GM12891 (cell line): ENCODE measurements around the gene SWSAP1. TPM values are rescaled to one million over a fixed set of nuclear protein-coding genes. Genes with fewer than 3 reads are reported as not detected.
"Not testable (repeated sequence)": the region's sequence is repeated elsewhere in the genome, so short reads cannot be mapped to it uniquely, and the experiment has no call there.

ENCODE experiments used
- DNase-seq: peaks from one replicate; pipeline ENCODE4 v3.0.0; 2011; ENCODE audit warnings: low spot score; ENCODE audit not compliant: insufficient read length
- FAIRE-seq: peaks from 2 replicates; lab custom pipeline; 2011; peaks lifted over from hg19 to GRCh38; lab: Jason Lieb, UNC
- PAX5 ChIP-seq: IDR thresholded peaks from 2 replicates; pipeline ENCODE4 v1.6.1; 2011; ENCODE audit warnings: low read length, moderate library complexity, mild to moderate bottlenecking; ENCODE audit not compliant: insufficient read depth, severe bottlenecking
- POLR2A ChIP-seq: IDR thresholded peaks from 2 replicates; pipeline ENCODE4 v1.6.1; 2011; ENCODE audit warnings: low read depth, low read length, control low read depth
- POLR2AphosphoS5 ChIP-seq: IDR thresholded peaks from 2 replicates; pipeline ENCODE4 v1.6.1; 2011; ENCODE audit warnings: low read depth, low read length, control low read depth
- POU2F2 ChIP-seq: IDR thresholded peaks from 2 replicates; pipeline ENCODE4 v1.6.1; 2011; ENCODE audit warnings: low read depth, mild to moderate bottlenecking, control low read depth, low read length, moderate library complexity
- SPI1 ChIP-seq: IDR thresholded peaks from 2 replicates; pipeline ENCODE4 v1.6.1; 2011; ENCODE audit warnings: low read depth, low read length, control low read depth
- TAF1 ChIP-seq: IDR thresholded peaks from 2 replicates; pipeline ENCODE4 v1.6.1; 2011; ENCODE audit warnings: low read depth, low read length, control low read depth
- polyA plus RNA-seq: library from polyadenylated mRNA; unstranded; fragments of >200 nt; gene quantifications from one replicate; pipeline ENCODE4 v1.2.1, GENCODE V29; 2012; ENCODE audit warnings: low read depth, missing spikeins, inconsistent platforms; ENCODE audit not compliant: missing spikeins

The SWSAP1 gene
- polyA plus RNA-seq: 1.9 TPM

- peak; percentile 94 for DNase-seq
- TF ChIP-seq PAX5 (no peak), POLR2A (peak; percentile 44; the same call in 1 of the 2 replicates), SPI1 (no peak), POLR2AphosphoS5 (peak; percentile 82), TAF1 (no peak)
- FAIRE-seq: peak; percentile 98
Measured at GRCh38 chr19:11374433-11375142, at the start of gene SWSAP1. TSS of gene SWSAP1 (plus strand) at chr19:11374666. CDS start at chr19:11374681, 15 bp downstream.

- no peak for FAIRE-seq
- no peak for DNase-seq
- TF ChIP-seq POLR2AphosphoS5 (no peak), PAX5 (no peak), TAF1 (no peak), POLR2A (no peak), SPI1 (no peak)
Measured at GRCh38 chr19:11324748-11325389, 49.6 kb upstream of the SWSAP1 start.

- DNase-seq: no peak
- no peak for TF ChIP-seq PAX5
- TF ChIP-seq POLR2AphosphoS5: no peak
- TF ChIP-seq TAF1: no peak
- TF ChIP-seq POU2F2: no peak
- TF ChIP-seq POLR2A: no peak
- no peak for TF ChIP-seq SPI1
- FAIRE-seq: no peak
Measured at GRCh38 chr19:11325544-11325943, 48.9 kb upstream of the SWSAP1 start.

- no peak for TF ChIP-seq PAX5
- TF ChIP-seq SPI1: no peak
- TF ChIP-seq POU2F2: no peak
- TF ChIP-seq POLR2AphosphoS5: no peak
- no peak for TF ChIP-seq TAF1
- no peak for TF ChIP-seq POLR2A
- no peak for FAIRE-seq
- no peak for DNase-seq
Measured at GRCh38 chr19:11330127-11330526, 44.3 kb upstream of the SWSAP1 start.

- TF ChIP-seq POLR2AphosphoS5 (no peak), POLR2A (no peak), POU2F2 (no peak), PAX5 (no peak), TAF1 (no peak)
- FAIRE-seq (peak; percentile 43), DNase-seq (no peak)
Measured at GRCh38 chr19:11331502-11331901, 43.0 kb upstream of the SWSAP1 start.

- no peak for FAIRE-seq
- no peak for DNase-seq
Measured at GRCh38 chr19:11332822-11333221, 41.6 kb upstream of the SWSAP1 start.

GRCh38 chr19:11333838-11334237, 40.6 kb upstream of the SWSAP1 start:
- FAIRE-seq, DNase-seq: not testable (repeated sequence)
- TF ChIP-seq POU2F2: 0 out of 2 replicates have a peak, but pooled peaks have one; percentile 22

More at GRCh38 chr19:11332822-11333221, 41.6 kb upstream of the SWSAP1 start:
- TF ChIP-seq TAF1 (no peak), POU2F2 (no peak), SPI1 (no peak), POLR2AphosphoS5 (no peak), PAX5 (no peak), POLR2A (no peak)

GRCh38 chr19:11335449-11336146, 38.9 kb upstream of the SWSAP1 start:
- FAIRE-seq (no peak), DNase-seq (no peak)
- no peak for TF ChIP-seq PAX5
- TF ChIP-seq POLR2A: no peak
- no peak for TF ChIP-seq TAF1
- TF ChIP-seq POLR2AphosphoS5: no peak
- TF ChIP-seq SPI1: no peak
- no peak for TF ChIP-seq POU2F2

GRCh38 chr19:11337080-11337479, 37.4 kb upstream of the SWSAP1 start:
- TF ChIP-seq POLR2AphosphoS5 (no peak), TAF1 (no peak), POLR2A (no peak), SPI1 (no peak), PAX5 (no peak), POU2F2 (no peak)
- DNase-seq (no peak), FAIRE-seq (no peak)

GRCh38 chr19:11338121-11338520, 36.3 kb upstream of the SWSAP1 start:
- FAIRE-seq (no peak), DNase-seq (no peak)
- TF ChIP-seq POU2F2: no peak
- TF ChIP-seq PAX5: no peak
- TF ChIP-seq POLR2A: no peak
- no peak for TF ChIP-seq POLR2AphosphoS5
- TF ChIP-seq SPI1: no peak
- no peak for TF ChIP-seq TAF1
